ENCODE results near the gene ATG4D. TPM values are rescaled to one million over a fixed set of nuclear protein-coding genes. Genes with fewer than 3 reads are reported as not detected.

ATG4D gene
- total RNA-seq, 4 donors from 2014 or later: 4.4 to 22.1 (median 8.4) TPM

GRCh38 chr19:10583036-10583776 lies 39.5 kb downstream of the ATG4D start:
- intact Hi-C loops (cut with DNase I; ENCODE audit: low total_unique reads): loop anchor here (5.0 kb wide), 1 partner anchor 59 kb away; no protein-coding TSS in a partner anchor
- no peak for TF ChIP-seq POLR2A (IDR thresholded peaks at IDR 0.05)
- no peak for TF ChIP-seq CTCF (IDR thresholded peaks at IDR 0.05)
- Histone ChIP-seq H3K27me3 (peaks cover 0 to 6% of the 10 kb centered on the region in 2 donors), H3K27ac (no peak overlapping the region), H3K4me3 (no peak overlapping the region), H3K9me3 (no peaks in the 10 kb centered on the region), H3K36me3 (no peaks in the 10 kb centered on the region), H3K4me1 (no peaks in the 10 kb centered on the region)
- DNase-seq: no peak

- H3K9me3 ChIP-seq: no peaks in the 10 kb centered on the region
- no peaks in the 10 kb centered on the region for H3K36me3 ChIP-seq
- no peak overlapping the region for H3K27ac ChIP-seq
- H3K4me3 ChIP-seq: no peak overlapping the region
- H3K4me1 ChIP-seq: no peaks in the 10 kb centered on the region
- no peak for DNase-seq
- intact Hi-C loops (cut with DNase I; ENCODE audit: low total_unique reads): no loop called here
- peaks cover 0 to 6% of the 10 kb centered on the region in 2 donors for H3K27me3 ChIP-seq
- TF ChIP-seq POLR2A (IDR thresholded peaks at IDR 0.05) (no peak), CTCF (IDR thresholded peaks at IDR 0.05) (no peak)
These were observed 42.7 kb downstream of the ATG4D start for GRCh38 chr19:10586396-10586795.

GRCh38 chr19:10587022-10587838 lies 43.5 kb downstream of the ATG4D start, which contains the start of gene AP1M2:
AP1M2 (minus strand) TSS chr19:10587312; CDS start chr19:10587231, 81 bp downstream.
- intact Hi-C loops (cut with DNase I; ENCODE audit: low total_unique reads): no loop called here
- peaks cover 0 to 6% of the 10 kb centered on the region in 2 donors for H3K27me3 ChIP-seq
- no peaks in the 10 kb centered on the region for H3K4me1 ChIP-seq
- no peaks in the 10 kb centered on the region for H3K36me3 ChIP-seq
- no peak within 1 kb of the TSS for H3K27ac ChIP-seq
- no peak for DNase-seq
- no peak within 1 kb of the TSS for H3K4me3 ChIP-seq
- TF ChIP-seq POLR2A (IDR thresholded peaks at IDR 0.05) (no peak), CTCF (IDR thresholded peaks at IDR 0.05) (no peak)
- no peaks in the 10 kb centered on the region for H3K9me3 ChIP-seq

GRCh38 chr19:10587839-10588150 lies 44.1 kb downstream of the ATG4D start:
- no peak overlapping the region for H3K27ac ChIP-seq
- H3K4me1 ChIP-seq: no peaks in the 10 kb centered on the region
- TF ChIP-seq POLR2A (IDR thresholded peaks at IDR 0.05): no peak
- no peak for TF ChIP-seq CTCF (IDR thresholded peaks at IDR 0.05)
- no peak for DNase-seq
- intact Hi-C loops (cut with DNase I; ENCODE audit: low total_unique reads): no loop called here
- peaks cover 0 to 6% of the 10 kb centered on the region in 2 donors for H3K27me3 ChIP-seq
- no peaks in the 10 kb centered on the region for H3K9me3 ChIP-seq
- no peak overlapping the region for H3K4me3 ChIP-seq
- H3K36me3 ChIP-seq: no peaks in the 10 kb centered on the region

GRCh38 chr19:10593148-10593547 lies 49.4 kb downstream of the ATG4D start:
- Histone ChIP-seq H3K27ac (no peak overlapping the region), H3K4me1 (no peaks in the 10 kb centered on the region), H3K27me3 (no peaks in the 10 kb centered on the region), H3K36me3 (no peaks in the 10 kb centered on the region), H3K9me3 (no peaks in the 10 kb centered on the region), H3K4me3 (no peak overlapping the region)
- no peak for DNase-seq
- no peak for TF ChIP-seq CTCF (IDR thresholded peaks at IDR 0.05)
- TF ChIP-seq POLR2A (IDR thresholded peaks at IDR 0.05): no peak
- intact Hi-C loops (cut with DNase I; ENCODE audit: low total_unique reads): no loop called here
